DOHH2 (cell line): Measurements from ENCODE around the gene ZNF580.

ENCODE experiments used
- EZH2phosphoT487 ChIP-seq: fragments of 200-600 bp; sonication (generic); IDR thresholded peaks from 2 replicates; pipeline ENCODE4 v1.6.1; 2017; ENCODE audit warnings: borderline replicate concordance, mild to moderate bottlenecking, antibody characterized with exemption, low read length, moderate library complexity, mixed read lengths
- TF ChIP-seq, protein P1 (sequence below): fragments of 200-600 bp; sonication (generic); IDR thresholded peaks from one replicate; pipeline ENCODE4 v1.5.1; 2014; ENCODE audit warnings: antibody characterized with exemption, mild to moderate bottlenecking, low read depth, low read length; ENCODE audit not compliant: poor library complexity, severe bottlenecking

DNA sequence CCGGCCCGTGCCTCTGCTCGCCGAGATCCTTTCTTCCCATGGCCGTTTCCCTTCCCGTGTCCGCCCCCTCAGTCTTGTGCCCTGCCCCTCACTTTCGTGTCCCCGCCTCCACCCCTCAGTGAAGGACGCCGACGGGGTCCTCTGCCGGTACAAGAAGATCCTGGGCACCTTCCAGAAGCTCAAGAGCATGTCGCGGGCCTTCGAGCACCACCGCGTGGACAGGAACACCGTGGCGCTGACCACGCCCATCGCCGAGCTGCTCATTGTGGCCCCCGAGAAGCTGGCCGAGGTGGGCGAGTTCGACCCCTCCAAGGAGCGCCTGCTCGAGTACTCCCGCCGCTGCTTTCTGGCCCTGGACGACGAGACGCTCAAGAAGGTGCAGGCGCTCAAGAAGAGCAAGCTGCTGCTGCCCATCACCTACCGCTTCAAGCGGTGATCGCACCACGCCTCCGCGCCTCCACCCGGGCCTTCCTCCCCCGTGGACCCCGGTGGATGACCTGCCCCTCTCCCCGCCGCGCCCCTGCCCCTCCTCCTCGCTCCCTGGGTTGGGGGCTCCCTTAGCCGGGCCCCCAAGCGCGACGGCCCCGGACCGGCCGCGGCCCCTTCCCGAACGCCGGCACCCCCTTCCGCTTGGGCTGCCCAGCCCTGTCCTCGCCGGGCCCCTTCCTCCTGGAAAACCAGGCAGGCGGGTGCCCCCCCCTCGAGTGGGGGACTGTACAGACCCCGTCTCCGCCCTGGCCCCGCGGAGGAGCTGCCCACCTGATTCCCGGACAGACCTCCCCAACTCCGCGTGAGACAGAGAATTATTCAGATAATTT is 11.7 kb downstream of the ZNF580 start:
- TF ChIP-seq, protein P1, sequence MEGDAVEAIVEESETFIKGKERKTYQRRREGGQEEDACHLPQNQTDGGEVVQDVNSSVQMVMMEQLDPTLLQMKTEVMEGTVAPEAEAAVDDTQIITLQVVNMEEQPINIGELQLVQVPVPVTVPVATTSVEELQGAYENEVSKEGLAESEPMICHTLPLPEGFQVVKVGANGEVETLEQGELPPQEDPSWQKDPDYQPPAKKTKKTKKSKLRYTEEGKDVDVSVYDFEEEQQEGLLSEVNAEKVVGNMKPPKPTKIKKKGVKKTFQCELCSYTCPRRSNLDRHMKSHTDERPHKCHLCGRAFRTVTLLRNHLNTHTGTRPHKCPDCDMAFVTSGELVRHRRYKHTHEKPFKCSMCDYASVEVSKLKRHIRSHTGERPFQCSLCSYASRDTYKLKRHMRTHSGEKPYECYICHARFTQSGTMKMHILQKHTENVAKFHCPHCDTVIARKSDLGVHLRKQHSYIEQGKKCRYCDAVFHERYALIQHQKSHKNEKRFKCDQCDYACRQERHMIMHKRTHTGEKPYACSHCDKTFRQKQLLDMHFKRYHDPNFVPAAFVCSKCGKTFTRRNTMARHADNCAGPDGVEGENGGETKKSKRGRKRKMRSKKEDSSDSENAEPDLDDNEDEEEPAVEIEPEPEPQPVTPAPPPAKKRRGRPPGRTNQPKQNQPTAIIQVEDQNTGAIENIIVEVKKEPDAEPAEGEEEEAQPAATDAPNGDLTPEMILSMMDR, result no peak
- no peak for TF ChIP-seq EZH2phosphoT487
